DOHH2 (cell line): Measurements from ENCODE around the gene LPIN3.

Source experiments
- CTCF ChIP-seq: fragments of 200-600 bp; sonication (generic); IDR thresholded peaks from one replicate; pipeline ENCODE4 v1.5.1; 2014; ENCODE audit warnings: antibody characterized with exemption, mild to moderate bottlenecking, low read depth, low read length; ENCODE audit not compliant: poor library complexity, severe bottlenecking
- EZH2phosphoT487 ChIP-seq: fragments of 200-600 bp; sonication (generic); IDR thresholded peaks from 2 replicates; pipeline ENCODE4 v1.6.1; 2017; ENCODE audit warnings: borderline replicate concordance, mild to moderate bottlenecking, antibody characterized with exemption, low read length, moderate library complexity, mixed read lengths

DNA sequence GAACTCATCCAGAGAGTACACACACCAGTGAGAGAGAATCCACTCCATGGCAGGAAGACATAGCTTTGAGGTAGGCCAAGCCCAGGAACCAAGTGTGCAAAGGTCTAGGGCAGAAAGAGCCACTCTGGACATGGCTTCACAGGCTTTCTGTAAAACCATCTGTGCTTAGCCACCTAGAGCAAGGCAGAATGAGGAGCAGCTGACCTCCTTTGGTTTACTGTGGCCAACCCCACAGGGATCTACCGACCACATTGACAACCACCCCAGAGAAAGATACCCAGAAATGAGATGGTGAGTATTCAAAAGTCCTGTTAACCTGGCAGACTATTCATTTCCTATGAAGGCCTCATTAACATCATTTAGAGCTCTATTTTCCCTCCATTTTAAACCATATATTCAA is 33.6 kb upstream of the LPIN3 start:
- no peak for TF ChIP-seq CTCF
- TF ChIP-seq EZH2phosphoT487, result no peak
